ENCODE results near the gene MTR.

MTR gene

GRCh38 chr1:236795035-236795756 lies at the start of gene MTR:
TSS of gene MTR (plus strand) at chr1:236795292. CDS start at chr1:236795704, 412 bp downstream.
- DNase-seq, result peak; percentile 100

DNA sequence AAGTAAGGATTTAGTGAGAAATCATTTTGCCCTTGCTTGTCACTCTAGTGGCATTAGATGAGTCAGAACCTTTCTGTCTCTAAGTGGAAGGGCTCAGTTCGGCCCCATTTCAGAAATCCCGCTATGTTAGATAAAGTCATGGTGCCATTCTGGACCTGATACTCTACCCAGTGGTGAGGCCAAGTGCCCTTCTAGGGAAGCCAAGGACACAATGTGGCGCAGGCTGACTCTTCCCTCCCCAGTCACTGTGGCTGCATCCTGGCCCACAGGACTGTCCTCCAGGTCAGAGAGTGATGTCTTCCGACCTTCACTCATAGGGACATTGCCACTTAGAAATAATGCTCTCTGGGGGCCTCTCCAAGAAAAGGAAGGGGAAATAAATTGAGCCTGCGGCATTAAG lies 48.3 kb upstream of the MTR start:
- DNase-seq, result no peak

- DNase-seq, result no peak
These were observed 47.6 kb upstream of the MTR start for GRCh38 chr1:236747311-236747985.

DNA sequence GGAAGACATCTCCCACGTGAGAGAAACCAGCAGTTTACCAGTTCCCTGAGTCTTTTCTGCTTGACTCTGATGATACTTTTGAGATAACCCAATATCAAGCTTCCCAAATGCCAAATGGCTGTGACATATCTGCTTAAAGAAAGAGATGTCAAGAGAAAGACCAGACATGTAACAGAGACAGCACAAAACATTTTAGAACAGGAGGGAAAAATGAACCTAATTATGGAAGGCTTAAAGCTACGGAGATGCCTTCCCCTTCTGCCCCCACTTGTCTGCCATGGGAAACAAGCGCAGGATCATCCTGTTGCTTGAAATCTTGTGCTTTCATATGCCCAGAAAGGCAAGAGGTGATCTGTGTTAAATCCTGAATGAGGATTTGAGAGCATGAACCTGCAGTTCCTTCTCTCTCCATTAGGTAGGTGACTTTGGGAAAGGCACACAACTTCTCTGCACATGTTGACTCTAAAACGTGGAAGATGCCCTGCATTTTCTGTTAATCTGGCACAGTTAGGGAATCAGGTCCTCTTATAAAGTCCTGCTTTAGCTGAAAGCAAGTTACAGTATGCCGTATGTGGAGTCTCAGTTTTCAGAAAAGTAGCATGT lies 46.7 kb upstream of the MTR start:
- no peak for DNase-seq

DNA sequence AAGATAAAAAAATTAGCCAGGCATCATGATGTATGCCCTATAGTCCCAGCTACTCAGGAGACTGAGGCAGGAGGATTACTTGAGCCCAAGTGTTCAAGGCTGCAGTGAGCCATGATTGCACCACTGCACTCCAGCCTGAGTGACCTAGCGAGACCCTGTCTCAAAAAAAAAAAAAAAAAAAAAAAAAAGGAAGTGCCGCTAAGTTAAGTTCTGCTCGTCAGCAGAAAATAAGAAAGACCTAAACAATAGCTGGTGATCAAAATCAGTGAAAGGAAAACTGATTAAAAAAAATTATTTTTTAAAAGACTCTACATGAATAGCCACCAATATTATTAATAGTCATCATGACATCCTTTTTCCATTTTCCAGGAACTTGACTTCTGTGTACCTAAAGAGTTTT lies 44.2 kb upstream of the MTR start:
- peak; percentile 34 for DNase-seq

DNA sequence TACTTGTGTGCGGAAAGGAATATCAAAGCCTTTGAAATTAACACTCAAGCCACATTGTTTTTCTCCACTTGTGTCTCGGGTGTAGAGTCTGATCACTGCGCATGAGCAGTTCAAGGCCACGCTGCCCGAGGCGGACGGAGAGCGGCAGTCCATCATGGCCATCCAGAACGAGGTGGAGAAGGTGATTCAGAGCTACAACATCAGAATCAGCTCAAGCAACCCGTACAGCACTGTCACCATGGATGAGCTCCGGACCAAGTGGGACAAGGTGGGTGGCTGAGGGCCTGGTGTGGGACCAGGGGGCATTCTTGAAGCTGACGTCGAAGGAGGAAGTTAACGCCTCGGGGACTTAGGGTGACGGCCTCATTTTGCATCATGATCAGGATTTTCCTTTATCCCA lies 43.7 kb upstream of the MTR start:
- no peak for DNase-seq

GRCh38 chr1:236751935-236752334 lies 43.2 kb upstream of the MTR start:
- DNase-seq, result no peak

DNA sequence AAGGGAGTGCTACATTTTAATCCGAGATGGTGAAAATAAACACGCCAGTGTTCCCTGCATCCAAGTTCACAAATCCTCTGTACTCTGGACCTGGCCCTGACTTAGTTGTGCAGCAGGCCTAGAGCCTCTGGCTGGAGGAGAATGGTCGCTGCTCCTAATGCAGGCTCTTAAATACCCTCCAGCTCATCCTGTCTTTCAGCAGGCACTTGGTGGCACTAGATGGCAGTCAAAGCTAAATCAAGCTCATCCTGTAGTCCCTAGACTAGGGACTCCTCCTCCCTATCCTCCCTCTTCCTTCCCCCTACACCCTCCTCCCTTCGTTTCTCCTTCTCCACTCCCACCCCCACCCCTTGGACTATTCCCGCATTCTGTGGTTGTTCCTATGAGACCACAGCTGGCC lies 41.6 kb upstream of the MTR start:
- DNase-seq, result peak; percentile 10

- no peak for DNase-seq
These were observed 41.1 kb upstream of the MTR start for GRCh38 chr1:236753964-236754363.

DNA sequence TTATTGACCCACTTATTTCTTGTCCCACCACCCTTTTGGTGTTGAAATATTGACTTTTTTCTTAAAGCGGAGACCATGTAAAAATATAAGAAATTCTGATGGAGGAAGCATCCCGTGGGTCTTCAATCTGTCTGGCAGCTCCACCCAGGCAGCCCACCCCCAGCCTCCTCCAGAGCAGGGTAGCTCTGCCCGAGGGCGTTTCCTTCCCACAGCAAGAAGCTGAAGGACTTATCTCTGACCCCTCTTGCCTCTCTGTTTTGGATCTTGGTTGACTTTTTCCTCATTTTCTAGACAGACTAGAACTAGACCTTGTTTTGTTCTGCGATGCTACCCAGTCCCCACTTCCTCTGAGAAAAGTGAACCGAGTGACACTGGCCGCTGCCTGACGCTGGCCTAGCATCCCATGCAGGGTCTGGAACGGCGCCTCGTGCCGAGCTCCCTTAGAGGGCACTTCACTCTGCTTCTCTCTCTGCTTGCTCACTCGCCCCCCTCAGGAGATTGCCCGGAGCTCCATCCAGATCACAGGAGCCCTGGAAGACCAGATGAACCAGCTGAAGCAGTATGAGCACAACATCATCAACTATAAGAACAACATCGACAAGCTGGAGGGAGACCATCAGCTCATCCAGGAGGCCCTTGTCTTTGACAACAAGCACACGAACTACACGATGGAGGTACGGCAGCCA lies 40.4 kb upstream of the MTR start:
- DNase-seq, result no peak

GRCh38 chr1:236757640-236758039 lies 37.5 kb upstream of the MTR start:
- no peak for DNase-seq

DNA sequence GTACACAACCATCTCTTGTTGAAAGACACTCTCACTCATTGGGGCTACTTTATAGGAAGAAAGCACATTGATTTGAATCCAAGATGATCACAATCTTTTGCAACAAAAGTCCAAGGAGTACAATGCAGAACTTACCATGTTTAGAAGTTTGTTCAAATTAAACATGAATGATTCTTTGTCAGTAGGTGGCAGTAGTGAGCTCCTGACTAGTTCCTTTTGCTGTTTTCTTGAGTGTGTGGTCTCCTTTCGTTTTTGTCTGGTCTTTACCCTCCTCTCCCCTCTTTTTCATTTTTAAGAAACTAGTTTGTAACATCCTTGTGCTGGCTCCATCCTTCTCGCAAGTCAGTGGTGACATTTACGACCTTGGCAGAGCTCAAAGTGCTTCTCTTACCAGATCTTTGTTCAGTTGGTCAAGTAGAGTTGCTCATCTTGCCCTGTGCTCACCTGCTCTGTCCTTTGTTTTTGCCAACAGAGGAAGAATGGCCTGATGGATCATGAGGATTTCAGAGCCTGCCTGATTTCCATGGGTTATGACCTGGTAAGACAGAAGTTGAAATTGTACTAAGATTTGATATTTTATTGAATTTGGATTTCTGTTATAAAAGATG lies 35.7 kb upstream of the MTR start:
- DNase-seq, result peak; percentile 55

DNA sequence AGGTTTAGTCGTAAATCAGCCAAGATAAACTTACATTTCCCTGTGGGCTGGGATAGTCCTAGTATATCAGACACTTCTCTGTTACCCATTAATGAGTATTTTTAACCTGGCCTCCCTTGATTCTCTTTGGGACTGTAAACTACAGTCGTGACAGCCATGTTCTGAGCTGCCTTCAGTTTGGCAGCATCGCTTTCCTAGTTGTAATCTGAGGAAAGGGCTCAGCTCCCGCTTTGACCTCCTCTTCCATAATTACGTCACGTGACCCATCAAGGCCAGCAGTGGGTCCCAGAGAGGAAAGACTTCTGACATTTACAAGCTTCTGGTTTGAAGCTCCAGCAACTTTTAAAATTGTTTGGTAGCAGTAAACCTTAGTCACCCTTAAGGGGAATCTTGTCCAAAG lies 34.6 kb upstream of the MTR start:
- DNase-seq, result no peak

DNA sequence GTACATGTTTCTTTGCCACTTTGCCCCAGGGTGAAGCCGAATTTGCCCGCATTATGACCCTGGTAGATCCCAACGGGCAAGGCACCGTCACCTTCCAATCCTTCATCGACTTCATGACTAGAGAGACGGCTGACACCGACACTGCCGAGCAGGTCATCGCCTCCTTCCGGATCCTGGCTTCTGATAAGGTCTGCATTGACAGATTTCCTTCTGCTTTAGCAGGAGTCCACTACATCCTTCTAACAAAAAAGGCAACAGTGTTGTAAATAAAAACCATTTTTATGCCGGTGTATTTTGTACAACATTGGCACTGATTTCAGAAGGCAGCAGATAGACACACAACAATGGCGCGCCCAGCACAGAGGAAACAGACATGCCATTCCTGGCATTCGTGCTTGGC lies 34.1 kb upstream of the MTR start:
- DNase-seq, result no peak

DNA sequence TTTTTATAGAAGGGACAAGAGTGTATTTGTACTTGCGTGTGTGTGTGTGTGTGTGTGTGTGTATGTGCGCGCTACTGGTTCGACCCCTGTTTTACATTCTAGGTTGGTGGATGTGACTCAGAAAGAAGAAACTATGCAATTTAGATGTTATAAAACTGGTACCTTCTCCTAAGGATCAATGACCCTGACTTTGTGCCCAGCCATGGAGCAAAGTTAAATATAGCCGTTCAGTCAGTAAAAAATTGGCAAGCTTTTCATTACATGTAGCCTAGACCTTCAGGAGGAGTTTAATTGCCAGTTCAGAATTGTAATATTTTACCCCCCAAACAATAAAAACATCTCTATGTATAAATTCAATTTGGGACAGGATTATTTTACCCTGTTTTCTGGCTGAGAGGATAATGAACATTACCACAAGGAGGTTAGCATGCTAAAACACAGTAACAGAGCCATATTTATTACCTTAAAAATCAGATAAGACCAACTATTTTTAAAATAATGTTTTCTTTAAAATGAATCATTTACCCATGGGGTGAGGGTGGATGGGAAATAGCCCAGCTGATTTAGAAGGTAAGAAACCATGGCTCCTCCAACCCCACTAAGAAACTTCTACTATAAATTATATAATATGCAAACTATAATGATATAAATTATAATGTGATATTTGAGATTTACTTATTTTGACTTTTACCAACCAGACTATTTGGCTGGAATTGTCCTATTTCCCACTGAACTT lies 33.5 kb upstream of the MTR start:
- no peak for DNase-seq

- DNase-seq, result no peak
These were observed 32.7 kb upstream of the MTR start for GRCh38 chr1:236762410-236762809.

DNA sequence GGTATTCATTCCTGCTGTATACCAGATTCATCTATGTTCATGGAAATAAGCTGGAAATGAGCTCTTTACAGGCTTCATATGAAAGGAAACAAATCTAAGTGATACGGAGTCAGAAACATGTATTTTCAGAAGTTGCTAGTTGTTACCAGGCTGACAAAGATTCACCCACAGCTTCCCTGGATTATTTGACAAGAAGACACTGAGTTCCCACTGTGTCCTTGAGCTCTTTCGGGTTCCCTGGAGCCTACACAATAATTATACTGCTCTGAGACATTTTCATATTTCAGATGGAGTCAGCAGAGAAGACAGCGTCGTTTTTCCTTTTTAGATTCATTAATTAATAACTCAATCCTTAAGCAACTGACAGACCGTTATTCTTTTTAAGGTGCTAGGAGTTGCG lies 29.3 kb upstream of the MTR start:
- DNase-seq, result no peak

- DNase-seq, result no peak
These were observed 28.6 kb upstream of the MTR start for GRCh38 chr1:236766506-236766905.

DNA sequence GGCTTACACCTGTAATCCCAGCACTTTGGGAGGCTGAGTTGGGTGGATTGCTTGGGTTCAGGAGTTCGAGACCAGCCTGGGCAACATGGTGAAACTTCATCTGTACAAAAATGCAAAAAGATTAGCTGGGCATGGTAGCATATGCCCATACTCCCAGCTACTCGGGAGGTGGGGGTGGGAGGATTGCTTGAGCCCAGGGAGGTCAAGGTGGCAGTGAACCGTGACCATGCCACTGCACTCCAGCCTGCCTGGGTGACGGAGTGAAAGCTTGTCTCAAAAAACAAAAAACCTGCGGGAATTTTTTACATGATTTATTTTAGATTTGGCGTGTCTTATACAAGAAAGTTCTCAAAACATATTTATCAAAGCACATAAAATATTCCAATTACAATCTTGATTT lies 27.8 kb upstream of the MTR start:
- DNase-seq, result no peak

DNA sequence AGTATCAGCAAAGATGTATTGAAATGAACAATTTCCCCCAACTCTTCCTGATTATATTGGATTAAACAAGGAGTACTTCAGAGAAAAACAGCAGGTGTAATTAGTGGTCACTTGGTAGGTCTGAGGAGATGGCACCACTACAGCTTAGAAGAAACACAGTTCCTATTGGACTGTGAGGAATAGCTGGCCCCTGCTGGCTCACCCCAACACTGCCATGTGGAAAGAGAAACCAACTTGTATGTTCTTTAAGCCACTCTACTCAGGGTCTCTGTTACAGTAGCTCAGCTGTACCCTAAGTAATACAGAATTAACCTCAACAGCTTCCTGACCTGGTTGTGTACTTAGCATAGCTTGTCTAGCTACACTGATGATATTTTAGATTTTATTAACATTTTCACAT lies 26.5 kb upstream of the MTR start:
- no peak for DNase-seq

GRCh38 chr1:236773919-236774318 lies 21.2 kb upstream of the MTR start:
- DNase-seq, result peak; percentile 53

- no peak for DNase-seq
These were observed 20.2 kb upstream of the MTR start for GRCh38 chr1:236774926-236775325.

DNA sequence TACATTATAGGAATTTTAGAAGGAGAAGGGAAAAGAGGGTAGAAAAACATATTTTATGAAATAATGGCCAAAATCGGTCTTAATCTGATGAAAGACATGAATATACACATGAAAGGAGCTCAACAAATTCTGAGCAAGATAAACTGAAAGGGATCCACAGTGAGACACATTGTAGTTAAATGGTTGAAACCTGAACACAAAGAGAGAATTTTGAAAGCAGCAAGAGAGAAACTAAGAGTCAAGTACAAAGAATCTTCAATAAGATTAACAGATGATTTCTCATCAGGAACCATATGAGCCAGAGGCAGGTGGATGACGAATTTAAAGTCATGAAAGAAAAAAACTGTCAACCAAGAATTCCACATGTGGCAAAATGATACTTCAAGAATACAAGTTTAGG lies 15.8 kb upstream of the MTR start:
- no peak for DNase-seq

All from MV-4-11 (cell line).